ENCODE measurements around the gene HS3ST5. TPM values are rescaled to one million over a fixed set of nuclear protein-coding genes. Genes with fewer than 3 reads are reported as not detected.
A peak's percentile ranks its signal among the peaks of the same experiment; 100 is the strongest.

Gene HS3ST5
- total RNA-seq, 3 donors from 2014 or later (not counting 1 experiment from before 2014, with no cell fraction given) = not detected

GRCh38 chr6:114096561-114097172, 246.2 kb downstream of the HS3ST5 start:
- no peaks in the 10 kb centered on the region for H3K9me3 Mint-ChIP-seq
- no peaks in the 10 kb centered on the region for H3K4me1 Mint-ChIP-seq
- Histone ChIP-seq H3K27ac (ENCODE audit: low read length) (no peak overlapping the region), H3K4me3 (ENCODE audit: low read length) (no peak overlapping the region), H3K9me3 (ENCODE audit: control insufficient read depth, insufficient read depth, low read length) (no peaks in the 10 kb centered on the region), H3K36me3 (ENCODE audit: control insufficient read depth, insufficient read depth, low read length) (no peaks in the 10 kb centered on the region), H3K27me3 (ENCODE audit: control insufficient read depth, insufficient read depth, low read length) (peaks cover 5% of the 10 kb centered on the region), H3K4me1 (ENCODE audit: control insufficient read depth, insufficient read depth, low read length) (no peaks in the 10 kb centered on the region)
- intact Hi-C loops (cut with micrococcal nuclease) = no loop called here
- peak in 1 of 2 donors; percentile 51 for DNase-seq
- ATAC-seq = no peak
- no peaks in the 10 kb centered on the region for H3K27me3 Mint-ChIP-seq (ENCODE audit: low read depth in 2 of 2)
- peak; percentile 25 for TF ChIP-seq CTCF (IDR thresholded peaks at IDR 0.05)
- H3K27ac Mint-ChIP-seq = no peak overlapping the region
- WGBS (ENCODE audit: insufficient coverage) = 0% methylated on average over 2 of the region's 2 CpGs
- H3K36me3 Mint-ChIP-seq = no peaks in the 10 kb centered on the region
- no peak overlapping the region for H3K4me3 Mint-ChIP-seq

- Histone ChIP-seq H3K9me3 (ENCODE audit: control insufficient read depth, insufficient read depth, low read length) (no peaks in the 10 kb centered on the region), H3K27ac (ENCODE audit: low read length) (no peak overlapping the region), H3K4me1 (ENCODE audit: control insufficient read depth, insufficient read depth, low read length) (no peaks in the 10 kb centered on the region), H3K4me3 (ENCODE audit: low read length) (no peak overlapping the region), H3K27me3 (ENCODE audit: control insufficient read depth, insufficient read depth, low read length) (peaks cover 5% of the 10 kb centered on the region), H3K36me3 (ENCODE audit: control insufficient read depth, insufficient read depth, low read length) (no peaks in the 10 kb centered on the region)
- H3K4me3 Mint-ChIP-seq = no peak overlapping the region
- H3K27me3 Mint-ChIP-seq (ENCODE audit: low read depth in 2 of 2) = no peaks in the 10 kb centered on the region
- no peak for TF ChIP-seq CTCF (IDR thresholded peaks at IDR 0.05)
- 67% methylated on average over 1 of the region's 2 CpGs for WGBS (ENCODE audit: insufficient coverage)
- DNase-seq (no peak), ATAC-seq (no peak)
- no peaks in the 10 kb centered on the region for H3K9me3 Mint-ChIP-seq
- intact Hi-C loops (cut with micrococcal nuclease) = no loop called here
- H3K36me3 Mint-ChIP-seq = no peaks in the 10 kb centered on the region
- no peaks in the 10 kb centered on the region for H3K4me1 Mint-ChIP-seq
- no peak overlapping the region for H3K27ac Mint-ChIP-seq
Measured at GRCh38 chr6:114092943-114093342, 249.9 kb downstream of the HS3ST5 start.

DNA sequence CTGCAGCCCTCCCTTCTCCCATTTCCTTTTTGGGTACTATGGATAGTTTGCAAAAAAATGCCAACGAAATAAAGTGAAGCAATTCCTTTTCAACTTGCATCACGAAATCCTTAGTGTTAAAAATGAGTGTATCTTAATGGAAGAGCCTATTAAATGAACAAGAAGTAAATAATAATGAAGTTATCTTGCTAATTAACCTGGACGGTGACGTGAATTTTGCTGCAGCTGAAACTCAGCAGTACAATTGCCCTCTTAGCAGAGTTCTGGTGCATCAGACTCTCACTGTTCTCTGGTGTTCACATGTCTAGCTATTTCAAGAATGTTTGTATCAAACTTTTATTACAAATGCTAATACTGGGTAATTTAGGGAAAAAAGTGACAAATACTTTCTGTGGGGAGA, 252.2 kb downstream of the HS3ST5 start:
- intact Hi-C loops (cut with micrococcal nuclease) = no loop called here
- H3K4me3 ChIP-seq (ENCODE audit: low read length) = no peak overlapping the region
- Mint-ChIP-seq H3K4me1 (no peaks in the 10 kb centered on the region), H3K27me3 (ENCODE audit: low read depth in 2 of 2) (no peaks in the 10 kb centered on the region), H3K36me3 (no peaks in the 10 kb centered on the region), H3K4me3 (no peak overlapping the region), H3K9me3 (no peaks in the 10 kb centered on the region), H3K27ac (no peak overlapping the region)
- no peaks in the 10 kb centered on the region for H3K27me3 ChIP-seq (ENCODE audit: control insufficient read depth, insufficient read depth, low read length)
- no peaks in the 10 kb centered on the region for H3K36me3 ChIP-seq (ENCODE audit: control insufficient read depth, insufficient read depth, low read length)
- H3K27ac ChIP-seq (ENCODE audit: low read length) = no peak overlapping the region
- H3K4me1 ChIP-seq (ENCODE audit: control insufficient read depth, insufficient read depth, low read length) = no peaks in the 10 kb centered on the region
- WGBS (ENCODE audit: insufficient coverage) = 77% methylated on average over 3 of the region's 4 CpGs
- H3K9me3 ChIP-seq (ENCODE audit: control insufficient read depth, insufficient read depth, low read length) = no peaks in the 10 kb centered on the region
- no peak for TF ChIP-seq CTCF (IDR thresholded peaks at IDR 0.05)
- DNase-seq = no peak
- no peak for ATAC-seq

- DNase-seq (no peak), ATAC-seq (no peak)
- no peaks in the 10 kb centered on the region for H3K27me3 ChIP-seq (ENCODE audit: control insufficient read depth, insufficient read depth, low read length)
- Mint-ChIP-seq H3K4me3 (no peak overlapping the region), H3K4me1 (no peaks in the 10 kb centered on the region), H3K36me3 (no peaks in the 10 kb centered on the region), H3K27me3 (ENCODE audit: low read depth in 2 of 2) (no peaks in the 10 kb centered on the region), H3K9me3 (no peaks in the 10 kb centered on the region), H3K27ac (no peak overlapping the region)
- no peaks in the 10 kb centered on the region for H3K36me3 ChIP-seq (ENCODE audit: control insufficient read depth, insufficient read depth, low read length)
- no peak for TF ChIP-seq CTCF (IDR thresholded peaks at IDR 0.05)
- no peaks in the 10 kb centered on the region for H3K9me3 ChIP-seq (ENCODE audit: control insufficient read depth, insufficient read depth, low read length)
- no peaks in the 10 kb centered on the region for H3K4me1 ChIP-seq (ENCODE audit: control insufficient read depth, insufficient read depth, low read length)
- H3K4me3 ChIP-seq (ENCODE audit: low read length) = no peak overlapping the region
- intact Hi-C loops (cut with micrococcal nuclease) = no loop called here
- 70% methylated on average over 2 of the region's 2 CpGs for WGBS (ENCODE audit: insufficient coverage)
- no peak overlapping the region for H3K27ac ChIP-seq (ENCODE audit: low read length)
Measured at GRCh38 chr6:114087496-114087895, 255.3 kb downstream of the HS3ST5 start.
